HuH-7 (cell line): Measurements from ENCODE around the gene ANKRD13C.
"Not testable (repeated sequence)": the region's sequence is repeated elsewhere in the genome, so short reads cannot be mapped to it uniquely, and the experiment has no call there.

Experiments
- DNase-seq: peaks from one replicate; pipeline ENCODE4 v3.0.0; 2011; ENCODE audit warnings: low spot score

ANKRD13C gene

GRCh38 chr1:70360321-70360720, 5.8 kb upstream of the ANKRD13C start:
- DNase-seq, result peak; percentile 40

DNA sequence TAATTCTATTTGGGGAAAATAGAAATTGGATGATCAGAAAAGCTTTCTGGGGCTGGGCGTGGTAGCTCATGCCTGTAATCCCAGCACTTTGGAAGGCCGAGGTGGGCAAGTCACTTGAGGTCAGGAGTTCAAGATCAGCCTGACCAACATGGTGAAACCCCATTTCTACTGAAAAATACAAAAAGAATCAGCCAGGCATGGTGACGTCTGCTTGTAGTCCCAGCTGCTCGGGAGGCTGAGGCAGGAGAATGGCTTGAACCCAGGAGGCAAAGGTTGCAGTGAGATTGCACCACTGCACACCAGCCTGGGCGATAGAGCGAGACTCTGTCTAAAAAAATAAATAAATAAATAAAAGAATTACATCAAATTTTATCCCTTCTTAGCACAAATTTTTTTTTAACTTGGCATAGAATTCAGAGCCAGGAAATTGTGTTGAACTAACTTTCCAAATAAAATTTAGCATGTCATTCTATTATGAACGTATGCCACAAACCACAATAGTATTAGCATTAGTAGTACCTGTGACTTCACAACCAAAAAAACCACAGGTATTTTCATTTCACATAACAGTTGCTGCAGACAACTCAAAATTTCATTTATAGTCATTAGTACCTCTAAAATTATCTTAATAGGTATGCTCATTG, 4.5 kb upstream of the ANKRD13C start:
- DNase-seq, result no peak

GRCh38 chr1:70355920-70356319, 1.4 kb upstream of the ANKRD13C start:
- DNase-seq, result no peak

DNA sequence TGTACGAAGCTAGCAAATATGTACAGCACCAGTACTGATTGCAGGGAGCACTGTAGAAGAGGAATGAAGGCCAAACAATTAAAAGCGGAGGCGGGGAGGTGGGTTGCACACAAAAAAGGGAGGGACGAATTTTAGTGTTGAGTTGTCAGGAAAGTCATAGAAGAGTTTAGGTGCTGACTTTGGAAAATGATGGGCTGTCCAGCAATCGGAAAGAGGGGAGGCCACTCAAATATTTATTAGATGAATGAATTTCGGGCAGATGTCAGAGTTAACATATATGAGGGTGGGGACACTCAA, 537 bp upstream of the ANKRD13C start:
- DNase-seq, result no peak

- no peak for DNase-seq
These were observed 756 bp downstream of the ANKRD13C start for GRCh38 chr1:70353601-70354331.

- DNase-seq, result no peak
These were observed 1.5 kb downstream of the ANKRD13C start for GRCh38 chr1:70353044-70353443.

- not testable (repeated sequence) for DNase-seq
These were observed 4.7 kb downstream of the ANKRD13C start for GRCh38 chr1:70349799-70350198.

- no peak for DNase-seq
These were observed 5.9 kb downstream of the ANKRD13C start for GRCh38 chr1:70348399-70349165.

DNA sequence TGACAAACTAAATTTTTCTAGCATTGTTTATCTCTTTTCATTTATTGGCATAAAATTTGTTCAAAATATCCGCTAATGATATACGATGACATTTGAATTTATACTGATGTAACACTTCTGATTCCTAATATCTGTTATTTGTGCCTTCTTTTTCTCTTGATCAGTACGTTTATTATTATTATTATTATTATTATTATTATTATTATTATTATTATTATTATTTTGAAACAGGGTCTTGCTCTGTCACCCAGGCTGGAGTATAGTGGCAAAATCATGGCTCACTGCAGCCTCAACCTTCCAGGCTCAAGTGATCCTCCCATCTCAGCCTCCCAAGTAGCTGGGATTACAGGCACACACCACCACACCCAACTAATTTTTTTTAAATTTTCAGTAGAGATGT, 14.9 kb downstream of the ANKRD13C start:
- not testable (repeated sequence) for DNase-seq

DNA sequence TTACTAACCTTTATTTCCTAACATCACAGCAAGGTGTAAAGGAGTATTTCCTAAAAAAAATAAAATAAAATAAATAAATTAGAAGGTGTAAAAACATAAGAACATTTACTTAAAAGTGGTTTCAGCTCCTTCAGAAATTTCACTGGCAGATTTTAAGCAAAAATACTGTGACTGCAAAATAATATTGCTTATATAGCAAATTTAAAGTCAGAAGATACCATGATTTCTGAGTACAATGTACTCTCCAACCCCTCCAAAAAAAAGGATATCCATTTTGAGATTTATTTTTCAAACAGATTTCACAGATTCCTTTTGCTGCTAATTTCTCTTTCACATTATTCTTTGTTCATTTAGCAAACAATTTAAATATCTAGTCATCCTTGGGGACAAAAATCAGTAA, 18.5 kb downstream of the ANKRD13C start:
- no peak for DNase-seq

DNA sequence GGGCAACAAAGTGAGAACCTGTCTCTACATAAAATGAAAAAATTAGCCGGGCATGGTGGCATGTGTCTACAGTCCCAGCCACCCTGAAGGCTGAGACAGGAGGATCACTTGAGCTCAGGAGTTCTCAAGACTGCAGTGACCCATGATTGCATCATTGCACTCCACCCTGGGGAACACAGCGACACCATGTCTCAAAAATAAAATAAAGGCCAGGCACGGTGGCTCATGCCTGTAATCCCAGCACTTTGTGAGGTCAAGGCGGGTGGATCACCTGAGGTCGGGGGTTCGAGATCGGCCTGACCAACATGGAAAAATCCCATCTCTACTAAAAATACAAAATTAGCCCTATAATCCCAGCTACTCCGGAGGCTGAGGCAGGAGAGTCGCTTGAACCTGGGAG, 20.1 kb downstream of the ANKRD13C start:
- DNase-seq, result no peak

DNA sequence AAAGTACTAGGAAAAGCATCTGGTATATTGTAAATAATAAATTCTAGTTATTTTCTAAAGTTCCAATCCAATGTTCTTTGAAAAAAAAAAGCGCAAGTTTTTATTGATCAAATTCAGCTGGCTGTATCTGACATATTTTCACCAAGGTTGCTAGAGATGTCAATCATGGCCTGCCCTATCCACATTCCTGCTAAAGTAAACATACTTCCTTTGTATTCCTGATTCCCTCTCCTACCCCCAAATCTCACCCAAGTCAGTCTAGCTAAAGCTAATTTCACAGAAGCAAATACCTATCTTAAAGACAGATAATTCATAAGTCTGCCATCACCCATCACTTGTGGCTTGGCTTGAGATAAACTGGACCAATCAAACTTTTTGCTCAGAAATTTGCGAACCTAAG, 21.3 kb downstream of the ANKRD13C start:
- DNase-seq, result no peak

GRCh38 chr1:70331962-70332361, 22.6 kb downstream of the ANKRD13C start:
- DNase-seq, result no peak

- no peak for DNase-seq
These were observed 27.0 kb downstream of the ANKRD13C start for GRCh38 chr1:70327306-70328076.

- DNase-seq, result no peak
These were observed 29.8 kb downstream of the ANKRD13C start for GRCh38 chr1:70324683-70325082.

DNA sequence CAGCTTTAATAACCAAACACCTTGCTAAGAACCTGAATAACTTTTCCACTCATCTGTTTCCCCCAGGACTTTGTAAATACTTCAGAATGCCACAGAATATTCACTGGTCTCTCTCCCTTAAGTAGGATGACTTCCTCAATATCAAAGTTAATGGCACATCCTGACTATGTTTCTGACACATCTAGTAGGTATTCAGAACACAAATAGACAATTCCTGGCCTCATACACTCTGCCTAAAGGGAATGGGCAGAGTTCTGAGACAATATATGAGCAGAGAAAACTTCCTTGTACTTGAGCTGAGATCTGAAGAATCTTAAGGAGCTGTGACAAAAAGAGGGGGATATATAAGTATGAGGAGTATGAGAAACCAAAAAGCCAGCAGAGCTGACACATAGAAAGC, 34.8 kb downstream of the ANKRD13C start:
- no peak for DNase-seq

DNA sequence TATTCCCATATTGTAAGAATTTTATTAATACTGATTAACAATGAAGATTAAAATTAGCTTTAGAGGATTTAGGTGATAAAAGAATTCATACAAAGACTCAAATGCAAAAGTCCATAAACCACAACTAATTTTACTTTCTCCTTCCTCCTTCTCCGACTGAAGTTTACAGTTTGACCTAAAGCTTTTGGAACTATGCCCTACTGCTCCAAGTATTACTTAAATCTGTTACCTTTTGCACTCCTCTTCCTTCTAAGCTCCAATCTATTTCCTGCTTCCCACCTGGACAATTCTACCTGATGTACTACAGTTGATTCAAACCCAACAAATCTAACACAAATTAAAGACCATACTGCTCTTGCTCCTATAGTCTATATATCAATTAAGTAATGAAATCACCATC, 36.3 kb downstream of the ANKRD13C start:
- no peak for DNase-seq

DNA sequence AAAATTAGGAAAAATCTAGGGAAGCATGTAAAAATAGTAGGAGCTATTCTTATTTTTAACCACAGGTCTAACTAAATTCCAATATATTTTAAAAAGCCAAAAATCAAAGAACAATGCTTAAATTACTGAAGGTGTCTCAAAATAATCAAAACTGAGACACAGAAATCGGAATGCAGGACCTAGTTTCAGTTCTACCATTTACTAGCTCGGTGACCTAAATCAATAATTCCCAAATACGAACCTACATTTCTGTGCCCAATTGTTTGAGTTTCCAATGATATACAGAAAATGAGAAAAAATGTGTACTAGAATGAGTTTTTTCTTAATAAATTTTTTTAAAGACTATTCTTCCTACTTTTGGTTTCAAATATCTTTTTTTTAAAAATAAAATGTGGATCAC, 37.4 kb downstream of the ANKRD13C start:
- no peak for DNase-seq

DNA sequence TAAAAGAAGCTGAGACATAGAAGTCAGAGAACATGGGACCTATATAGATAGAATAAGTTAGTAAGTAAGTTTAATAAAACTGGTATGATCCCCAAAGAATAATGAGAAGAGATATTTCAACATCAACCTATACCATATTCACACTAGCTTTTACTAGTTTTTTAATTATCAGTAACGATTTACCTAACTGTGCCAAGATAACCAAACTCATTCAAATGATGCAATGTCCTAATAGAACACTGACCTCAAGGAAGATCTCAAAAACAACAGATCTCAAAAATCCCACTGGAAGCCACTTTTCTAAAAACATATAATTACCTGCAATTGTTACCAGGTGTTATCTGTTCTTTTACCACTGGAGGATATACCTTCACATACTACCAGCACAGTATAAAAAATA, 38.7 kb downstream of the ANKRD13C start:
- no peak for DNase-seq

- no peak for DNase-seq
These were observed 39.7 kb downstream of the ANKRD13C start for GRCh38 chr1:70314706-70315304.

GRCh38 chr1:70311369-70311768, 43.2 kb downstream of the ANKRD13C start:
- no peak for DNase-seq

DNA sequence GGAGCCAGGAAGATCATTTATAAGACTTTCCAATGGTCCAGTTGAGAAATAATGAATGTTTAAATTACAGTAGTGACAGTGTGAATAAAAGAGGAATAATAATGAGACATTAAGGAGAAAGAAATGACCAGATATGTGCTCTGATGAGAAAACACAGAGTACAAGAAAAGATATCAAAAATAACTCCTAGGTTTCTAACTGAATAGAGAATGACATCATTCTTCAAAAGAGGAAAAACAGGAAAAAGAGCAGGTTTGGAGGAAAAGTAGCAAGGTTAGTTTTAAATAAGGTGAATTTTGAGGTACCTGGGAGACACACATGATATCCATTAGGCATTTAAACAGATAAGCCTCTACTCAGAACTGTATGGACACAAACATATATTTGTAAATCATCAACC, 55.0 kb downstream of the ANKRD13C start:
- no peak for DNase-seq
